ENCODE measurements around the gene RBM47. TPM values are rescaled to one million over a fixed set of nuclear protein-coding genes. Genes with fewer than 3 reads are reported as not detected.
A peak's percentile ranks its signal among the peaks of the same experiment; 100 is the strongest.

The RBM47 gene
- total RNA-seq, 3 donors from 2014 or later: 66.6 to 151 (median 89.5) TPM

- Histone ChIP-seq H3K27me3 (no peaks in the 10 kb centered on the region), H3K36me3 (no peaks in the 10 kb centered on the region), H3K27ac (no peak overlapping the region), H3K9me3 (no peaks in the 10 kb centered on the region), H3K4me1 (no peaks in the 10 kb centered on the region), H3K4me3 (no peak overlapping the region)
- no peak for DNase-seq (ENCODE audit: low spot score in 2 of 2)
- intact Hi-C loops (cut with DNase I; ENCODE audit: low total_unique reads): no loop called here
- TF ChIP-seq CTCF (IDR thresholded peaks at IDR 0.05): no peak
- TF ChIP-seq POLR2AphosphoS5 (IDR thresholded peaks at IDR 0.05): no peak
- TF ChIP-seq POLR2A (IDR thresholded peaks at IDR 0.05): no peak
Observed at GRCh38 chr4:40481977-40482376, 147.7 kb downstream of the RBM47 start.

GRCh38 chr4:40480291-40480690, 149.4 kb downstream of the RBM47 start:
- peak overlapping the region in 1 of 2 donors; percentile 39 for H3K27ac ChIP-seq
- no peaks in the 10 kb centered on the region for H3K9me3 ChIP-seq
- no peaks in the 10 kb centered on the region for H3K27me3 ChIP-seq
- no peaks in the 10 kb centered on the region for H3K4me1 ChIP-seq
- no peak overlapping the region for H3K4me3 ChIP-seq
- no peak for DNase-seq (ENCODE audit: low spot score in 2 of 2)
- intact Hi-C loops (cut with DNase I; ENCODE audit: low total_unique reads): no loop called here
- TF ChIP-seq CTCF (IDR thresholded peaks at IDR 0.05) (no peak), POLR2AphosphoS5 (IDR thresholded peaks at IDR 0.05) (no peak), POLR2A (IDR thresholded peaks at IDR 0.05) (no peak)
- no peaks in the 10 kb centered on the region for H3K36me3 ChIP-seq

GRCh38 chr4:40479378-40479777, 150.3 kb downstream of the RBM47 start:
- Histone ChIP-seq H3K36me3 (no peaks in the 10 kb centered on the region), H3K27me3 (no peaks in the 10 kb centered on the region), H3K4me1 (no peaks in the 10 kb centered on the region), H3K27ac (no peak overlapping the region), H3K4me3 (no peak overlapping the region), H3K9me3 (no peaks in the 10 kb centered on the region)
- no peak for TF ChIP-seq POLR2AphosphoS5 (IDR thresholded peaks at IDR 0.05)
- no peak for TF ChIP-seq POLR2A (IDR thresholded peaks at IDR 0.05)
- DNase-seq (ENCODE audit: low spot score in 2 of 2): no peak
- intact Hi-C loops (cut with DNase I; ENCODE audit: low total_unique reads): no loop called here

- TF ChIP-seq CTCF (IDR thresholded peaks at IDR 0.05) (no peak), POLR2AphosphoS5 (IDR thresholded peaks at IDR 0.05) (no peak), POLR2A (IDR thresholded peaks at IDR 0.05) (no peak)
- H3K36me3 ChIP-seq: no peaks in the 10 kb centered on the region
- H3K27me3 ChIP-seq: no peaks in the 10 kb centered on the region
- no peak overlapping the region for H3K4me3 ChIP-seq
- intact Hi-C loops (cut with DNase I; ENCODE audit: low total_unique reads): no loop called here
- H3K9me3 ChIP-seq: no peaks in the 10 kb centered on the region
- no peaks in the 10 kb centered on the region for H3K4me1 ChIP-seq
- peak overlapping the region in 1 of 2 donors; percentile 9 for H3K27ac ChIP-seq
- DNase-seq (ENCODE audit: low spot score in 2 of 2): no peak
Observed at GRCh38 chr4:40475609-40476008, 154.1 kb downstream of the RBM47 start.

- Histone ChIP-seq H3K27ac (no peak overlapping the region), H3K4me1 (no peaks in the 10 kb centered on the region), H3K9me3 (no peaks in the 10 kb centered on the region), H3K27me3 (no peaks in the 10 kb centered on the region), H3K36me3 (no peaks in the 10 kb centered on the region), H3K4me3 (no peak overlapping the region)
- DNase-seq (ENCODE audit: low spot score in 2 of 2): no peak
- TF ChIP-seq POLR2AphosphoS5 (IDR thresholded peaks at IDR 0.05): no peak
- no peak for TF ChIP-seq POLR2A (IDR thresholded peaks at IDR 0.05)
- intact Hi-C loops (cut with DNase I; ENCODE audit: low total_unique reads): no loop called here
Observed at GRCh38 chr4:40473578-40474388, 155.9 kb downstream of the RBM47 start.

GRCh38 chr4:40471923-40472322, 157.7 kb downstream of the RBM47 start:
- intact Hi-C loops (cut with DNase I; ENCODE audit: low total_unique reads): no loop called here
- H3K4me3 ChIP-seq: no peak overlapping the region
- TF ChIP-seq POLR2A (IDR thresholded peaks at IDR 0.05) (no peak), POLR2AphosphoS5 (IDR thresholded peaks at IDR 0.05) (no peak), CTCF (IDR thresholded peaks at IDR 0.05) (no peak)
- H3K27ac ChIP-seq: no peak overlapping the region
- DNase-seq (ENCODE audit: low spot score in 2 of 2): no peak
- no peaks in the 10 kb centered on the region for H3K9me3 ChIP-seq
- H3K27me3 ChIP-seq: no peaks in the 10 kb centered on the region
- H3K4me1 ChIP-seq: no peaks in the 10 kb centered on the region
- no peaks in the 10 kb centered on the region for H3K36me3 ChIP-seq
